Measurements from ENCODE around the gene FARS2.
A peak's percentile ranks its signal among the peaks of the same experiment; 100 is the strongest.

Gene FARS2

GRCh38 chr6:5482619-5483018, 221.3 kb downstream of the FARS2 start:
- no peak for FAIRE-seq
- no peak for DNase-seq (ENCODE audit: extremely low spot score, insufficient read length, low read depth)

- DNase-seq (ENCODE audit: extremely low spot score, insufficient read length, low read depth), result no peak
- FAIRE-seq, result no peak
Measured at GRCh38 chr6:5484692-5485091, 223.4 kb downstream of the FARS2 start.

GRCh38 chr6:5486214-5486613, 224.9 kb downstream of the FARS2 start:
- peak; percentile 89 for FAIRE-seq

GRCh38 chr6:5490501-5491069, 229.3 kb downstream of the FARS2 start:
- no peak for DNase-seq (ENCODE audit: extremely low spot score, insufficient read length, low read depth)
- FAIRE-seq, result no peak

More at GRCh38 chr6:5486214-5486613, 224.9 kb downstream of the FARS2 start:
- peak; percentile 36 for DNase-seq (ENCODE audit: extremely low spot score, insufficient read length, low read depth)

- FAIRE-seq, result no peak
- DNase-seq (ENCODE audit: extremely low spot score, insufficient read length, low read depth), result no peak
Measured at GRCh38 chr6:5492356-5492755, 231.0 kb downstream of the FARS2 start.

- no peak for FAIRE-seq
- no peak for DNase-seq (ENCODE audit: extremely low spot score, insufficient read length, low read depth)
Measured at GRCh38 chr6:5493806-5494205, 232.5 kb downstream of the FARS2 start.

GRCh38 chr6:5497896-5498578, 236.7 kb downstream of the FARS2 start:
- no peak for FAIRE-seq

GRCh38 chr6:5498579-5498899, 237.2 kb downstream of the FARS2 start:
- FAIRE-seq (no peak), DNase-seq (ENCODE audit: extremely low spot score, insufficient read length, low read depth) (no peak)

More at GRCh38 chr6:5497896-5498578, 236.7 kb downstream of the FARS2 start:
- no peak for DNase-seq (ENCODE audit: extremely low spot score, insufficient read length, low read depth)

- FAIRE-seq, result no peak
- DNase-seq (ENCODE audit: extremely low spot score, insufficient read length, low read depth), result no peak
Measured at GRCh38 chr6:5499644-5500306, 238.5 kb downstream of the FARS2 start.

- FAIRE-seq, result no peak
- no peak for DNase-seq (ENCODE audit: extremely low spot score, insufficient read length, low read depth)
Measured at GRCh38 chr6:5501837-5502236, 240.5 kb downstream of the FARS2 start.

- FAIRE-seq, result no peak
- DNase-seq (ENCODE audit: extremely low spot score, insufficient read length, low read depth), result no peak
Measured at GRCh38 chr6:5504078-5504477, 242.8 kb downstream of the FARS2 start.

GRCh38 chr6:5506149-5506548, 244.8 kb downstream of the FARS2 start:
- FAIRE-seq, result peak; percentile 57
- no peak for DNase-seq (ENCODE audit: extremely low spot score, insufficient read length, low read depth)

GRCh38 chr6:5506597-5506996, 245.3 kb downstream of the FARS2 start:
- FAIRE-seq (no peak), DNase-seq (ENCODE audit: extremely low spot score, insufficient read length, low read depth) (no peak)

- DNase-seq (ENCODE audit: extremely low spot score, insufficient read length, low read depth), result peak; percentile 42
- FAIRE-seq, result peak; percentile 97
Measured at GRCh38 chr6:5507131-5507681, 245.9 kb downstream of the FARS2 start.

- DNase-seq (ENCODE audit: extremely low spot score, insufficient read length, low read depth), result no peak
- no peak for FAIRE-seq
Measured at GRCh38 chr6:5509106-5509505, 247.8 kb downstream of the FARS2 start.

- no peak for DNase-seq (ENCODE audit: extremely low spot score, insufficient read length, low read depth)
- FAIRE-seq, result no peak
Measured at GRCh38 chr6:5510331-5511133, 249.2 kb downstream of the FARS2 start.

GRCh38 chr6:5511954-5512353, 250.6 kb downstream of the FARS2 start:
- FAIRE-seq (no peak), DNase-seq (ENCODE audit: extremely low spot score, insufficient read length, low read depth) (no peak)

- FAIRE-seq, result no peak
Measured at GRCh38 chr6:5512422-5512821, 251.1 kb downstream of the FARS2 start.

GRCh38 chr6:5513408-5513807, 252.1 kb downstream of the FARS2 start:
- FAIRE-seq, result no peak
- DNase-seq (ENCODE audit: extremely low spot score, insufficient read length, low read depth), result no peak

More at GRCh38 chr6:5512422-5512821, 251.1 kb downstream of the FARS2 start:
- DNase-seq (ENCODE audit: extremely low spot score, insufficient read length, low read depth), result no peak

- FAIRE-seq (no peak), DNase-seq (ENCODE audit: extremely low spot score, insufficient read length, low read depth) (no peak)
Measured at GRCh38 chr6:5514353-5514752, 253.0 kb downstream of the FARS2 start.
